Kidney (tissue), 14 donors: Measurements from ENCODE around the gene GARIN5A. TPM values are rescaled to one million over a fixed set of nuclear protein-coding genes. Genes with fewer than 3 reads are reported as not detected.

ENCODE experiments used
- DNase-seq, 5 donors: peaks; one replicate each; pipeline ENCODE4 v3.0.0-alpha.2; 2013 to 2020
- FAIRE-seq: peaks from 2 replicates; lab custom pipeline; 2012; peaks lifted over from hg19 to GRCh38; lab: Jason Lieb, UNC
- H3K27ac ChIP-seq, 2 donors: one replicate each; pipeline ENCODE4 v1.7.0; 2013; ENCODE audit warnings: low read depth in 2 of 2, low read length in 2 of 2, inconsistent platforms in 1 of 2
- H3K27me3 ChIP-seq: one replicate; pipeline ENCODE4 v1.7.1; 2013; ENCODE audit warnings: low read length, inconsistent platforms; ENCODE audit not compliant: control insufficient read depth, insufficient read depth
- H3K36me3 ChIP-seq, 3 donors: one replicate each; pipeline versions ENCODE4 v1.7.0 to v1.7.1; 2013; ENCODE audit warnings: low read length in 3 of 3, control low read depth in 1 of 3, inconsistent platforms in 1 of 3; ENCODE audit not compliant: insufficient read depth in 3 of 3, control insufficient read depth in 2 of 3
- H3K4me1 ChIP-seq, 3 donors: one replicate each; pipeline versions ENCODE4 v1.7.0 to v1.7.1; 2013; ENCODE audit warnings: low read length in 3 of 3, inconsistent platforms in 1 of 3, low read depth in 1 of 3; ENCODE audit not compliant: control insufficient read depth in 2 of 3, insufficient read depth in 2 of 3
- H3K4me3 ChIP-seq, 3 donors: one replicate each; pipeline versions ENCODE4 v1.7.0 to v1.8.1; 2013; ENCODE audit warnings: low read length in 3 of 3, control low read depth in 1 of 3, inconsistent platforms in 1 of 3
- H3K9ac ChIP-seq, 3 donors: one replicate each; pipeline versions ENCODE4 v1.7.0 to v1.7.1; 2013; ENCODE audit warnings: low read length in 3 of 3, control low read depth in 1 of 3, inconsistent platforms in 1 of 3
- H3K9me3 ChIP-seq, 3 donors: one replicate each; pipeline versions ENCODE4 v1.7.0 to v1.7.1; 2013; ENCODE audit warnings: low read length in 3 of 3, control low read depth in 1 of 3, inconsistent platforms in 1 of 3; ENCODE audit not compliant: control insufficient read depth in 2 of 3, insufficient read depth in 1 of 3
- intact Hi-C: fragments of 100-400 bp; cut with DNase I; formaldehyde crosslinking; loops from one replicate; pipeline ENCODE4 v1.11.1; 2022
- polyA plus RNA-seq: library from polyadenylated mRNA; stranded (reverse); fragments of 350-450 nt; fragmentation: Illumina TruSeq; extraction: RNeasy Lipid Tissue Mini Kit (QIAGEN cat#74804); gene quantifications from one replicate; pipeline ENCODE4 v1.2.3, GENCODE V29; 2014; ENCODE audit warnings: low read depth, low replicate concordance; ENCODE audit not compliant: insufficient read depth
- total RNA-seq: library from RNA; stranded (reverse); fragmentation: NEBNext Ultra II Directional; extraction: Animal tissue kit (Norgen Biotek cat#: 25700); gene quantifications from one replicate; pipeline ENCODE4 v1.2.1, GENCODE V29; 2021
- TF ChIP-seq, protein P1 (sequence below): IDR thresholded peaks from 3 replicates; pipeline ENCODE4 v1.5.1; 2012; ENCODE audit warnings: mild to moderate bottlenecking, moderate library complexity, borderline replicate concordance; ENCODE audit not compliant: insufficient read depth; ENCODE audit errors: extremely low read depth
- donor health status: control.
- donor health status: control.
- donor health status: control.
- donor health status: control.
- donor health status: control.
- donor health status: DM: yes; HTN: yes; CAD: no.
- donor health status: Normal renal cell carcinoma (clear cell type).

Gene GARIN5A
- total and polyA plus RNA-seq, 2 donors from 2014 or later, result 2.0 to 9.0 TPM

DNA sequence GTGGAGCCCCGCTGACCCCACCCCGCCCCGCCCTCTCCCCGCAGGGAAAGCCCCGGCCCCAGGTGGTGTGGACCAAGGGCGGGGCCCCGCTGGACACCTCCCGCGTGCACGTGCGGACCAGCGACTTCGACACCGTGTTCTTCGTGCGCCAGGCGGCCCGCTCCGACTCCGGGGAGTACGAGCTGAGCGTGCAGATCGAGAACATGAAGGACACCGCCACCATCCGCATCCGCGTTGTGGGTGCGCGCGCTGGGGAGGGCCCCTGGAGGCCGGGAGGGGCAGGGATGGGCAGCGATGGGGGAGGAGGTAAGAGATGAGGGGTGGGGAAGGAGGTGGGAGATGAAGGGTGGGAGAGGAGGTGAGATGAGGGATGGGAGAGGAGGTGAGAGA, 17.6 kb downstream of the GARIN5A start:
- Histone ChIP-seq H3K9ac (no peak overlapping the region), H3K27me3 (no peaks in the 10 kb centered on the region), H3K9me3 (no peaks in the 10 kb centered on the region), H3K4me1 (no peaks in the 10 kb centered on the region), H3K36me3 (no peaks in the 10 kb centered on the region), H3K27ac (no peak overlapping the region), H3K4me3 (no peak overlapping the region)
- intact Hi-C loops, result no loop called here
- TF ChIP-seq, protein P1, sequence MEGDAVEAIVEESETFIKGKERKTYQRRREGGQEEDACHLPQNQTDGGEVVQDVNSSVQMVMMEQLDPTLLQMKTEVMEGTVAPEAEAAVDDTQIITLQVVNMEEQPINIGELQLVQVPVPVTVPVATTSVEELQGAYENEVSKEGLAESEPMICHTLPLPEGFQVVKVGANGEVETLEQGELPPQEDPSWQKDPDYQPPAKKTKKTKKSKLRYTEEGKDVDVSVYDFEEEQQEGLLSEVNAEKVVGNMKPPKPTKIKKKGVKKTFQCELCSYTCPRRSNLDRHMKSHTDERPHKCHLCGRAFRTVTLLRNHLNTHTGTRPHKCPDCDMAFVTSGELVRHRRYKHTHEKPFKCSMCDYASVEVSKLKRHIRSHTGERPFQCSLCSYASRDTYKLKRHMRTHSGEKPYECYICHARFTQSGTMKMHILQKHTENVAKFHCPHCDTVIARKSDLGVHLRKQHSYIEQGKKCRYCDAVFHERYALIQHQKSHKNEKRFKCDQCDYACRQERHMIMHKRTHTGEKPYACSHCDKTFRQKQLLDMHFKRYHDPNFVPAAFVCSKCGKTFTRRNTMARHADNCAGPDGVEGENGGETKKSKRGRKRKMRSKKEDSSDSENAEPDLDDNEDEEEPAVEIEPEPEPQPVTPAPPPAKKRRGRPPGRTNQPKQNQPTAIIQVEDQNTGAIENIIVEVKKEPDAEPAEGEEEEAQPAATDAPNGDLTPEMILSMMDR, result no peak
- no peak for FAIRE-seq
- DNase-seq, result no peak

DNA sequence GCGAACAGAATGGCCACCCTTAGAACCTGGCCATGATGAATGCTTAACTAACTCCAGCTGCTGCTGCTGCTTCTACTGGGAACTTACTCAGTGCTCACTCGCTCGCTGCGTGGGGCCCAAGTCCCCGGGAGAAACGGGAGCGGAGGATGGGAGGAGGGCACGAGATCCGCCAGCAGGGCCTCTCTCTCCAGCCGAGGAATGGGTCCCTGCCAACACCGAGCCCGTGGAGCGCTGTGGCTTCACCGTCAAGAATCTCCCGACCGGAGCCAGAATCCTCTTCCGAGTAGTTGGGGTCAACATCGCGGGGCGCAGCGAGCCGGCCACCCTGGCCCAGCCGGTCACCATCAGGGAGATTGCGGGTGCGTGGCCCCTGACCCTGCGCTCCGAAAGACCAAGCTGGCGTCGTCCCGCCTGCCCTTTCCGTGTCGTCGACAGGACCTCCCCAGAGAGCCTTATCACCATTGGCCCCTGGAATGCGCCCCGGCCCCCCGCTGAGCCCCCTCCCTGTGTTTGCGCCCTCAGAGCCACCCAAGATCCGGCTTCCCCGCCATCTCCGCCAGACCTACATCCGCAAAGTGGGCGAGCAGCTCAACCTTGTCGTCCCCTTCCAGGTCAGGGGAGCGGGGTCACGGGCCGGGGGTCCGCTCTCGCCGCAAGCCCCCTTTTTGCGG, 18.1 kb downstream of the GARIN5A start:
- intact Hi-C loops, result no loop called here

DNA sequence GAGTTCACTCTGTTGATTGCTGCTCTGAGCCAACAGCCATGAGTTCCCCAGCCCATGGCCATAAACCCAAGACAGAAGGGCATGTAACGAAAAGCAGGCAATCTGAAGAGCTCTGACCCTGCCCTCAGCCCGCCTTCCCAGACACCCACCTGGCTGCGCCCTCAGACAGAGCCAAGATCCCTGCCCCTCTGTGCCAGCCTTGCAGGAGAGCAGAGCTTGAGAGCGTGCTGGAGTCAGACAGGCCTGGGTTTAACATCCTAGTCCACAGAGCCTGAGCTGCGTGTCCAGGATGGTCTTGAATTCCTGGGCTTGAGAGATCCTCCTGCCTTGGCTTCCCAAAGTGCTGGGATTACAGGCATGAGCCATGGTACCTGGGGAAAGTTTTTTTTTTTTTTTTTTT, 19.3 kb downstream of the GARIN5A start:
- TF ChIP-seq, protein P1, result no peak
- no peak for FAIRE-seq

More for the DNA sequence above, 18.1 kb downstream of the GARIN5A start:
- Histone ChIP-seq H3K27me3 (no peaks in the 10 kb centered on the region), H3K4me3 (no peak overlapping the region), H3K9me3 (no peaks in the 10 kb centered on the region), H3K9ac (no peak overlapping the region), H3K36me3 (no peaks in the 10 kb centered on the region), H3K4me1 (no peaks in the 10 kb centered on the region), H3K27ac (no peak overlapping the region)
- TF ChIP-seq, protein P1, result no peak
- peak in 3 of 5 donors; percentile 22 to 45 (median 27) for DNase-seq
- FAIRE-seq, result no peak

DNA sequence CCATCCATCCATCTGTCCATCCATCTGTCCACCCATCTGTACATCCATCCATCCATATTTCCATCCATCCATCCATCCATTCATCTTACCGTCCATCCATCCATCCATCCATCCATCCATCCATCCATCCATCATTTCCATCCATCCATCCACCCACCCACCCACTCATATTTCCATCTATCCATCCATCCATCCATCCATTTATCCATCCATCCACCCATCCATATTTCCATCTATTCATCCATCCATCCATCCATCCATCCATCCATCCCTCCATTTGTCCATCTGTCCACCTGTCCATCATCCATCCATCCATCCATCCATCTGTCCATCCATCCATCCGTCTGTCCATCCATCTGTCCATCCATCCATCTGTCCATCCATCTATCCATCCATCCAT, 20.7 kb downstream of the GARIN5A start:
- Histone ChIP-seq H3K27ac (no peak overlapping the region), H3K4me1 (no peaks in the 10 kb centered on the region), H3K4me3 (no peak overlapping the region), H3K36me3 (no peaks in the 10 kb centered on the region), H3K9ac (no peak overlapping the region), H3K27me3 (no peaks in the 10 kb centered on the region), H3K9me3 (no peaks in the 10 kb centered on the region)
- intact Hi-C loops, result no loop called here
- FAIRE-seq (no peak), DNase-seq (no peak)
- TF ChIP-seq, protein P1, result no peak

More for the DNA sequence above, 19.3 kb downstream of the GARIN5A start:
- H3K27me3 ChIP-seq, result no peaks in the 10 kb centered on the region
- no peak overlapping the region for H3K27ac ChIP-seq
- intact Hi-C loops, result no loop called here
- H3K36me3 ChIP-seq, result no peaks in the 10 kb centered on the region
- no peak overlapping the region for H3K9ac ChIP-seq
- no peak overlapping the region for H3K4me3 ChIP-seq
- no peaks in the 10 kb centered on the region for H3K4me1 ChIP-seq
- no peak for DNase-seq
- H3K9me3 ChIP-seq, result no peaks in the 10 kb centered on the region
